ENCODE results near the gene HS3ST1.

The HS3ST1 gene

GRCh38 chr4:11428231-11428898, at the start of gene HS3ST1:
HS3ST1 (minus strand) TSS chr4:11428894; CDS start chr4:11400005, 28,889 bp downstream.
- intact Hi-C loops (cut with DNase I) = loop anchor here (2.0 kb wide), 1 partner anchor 846 kb away; no protein-coding TSS in a partner anchor
- peak in 3 of 10 donors; percentile 12 to 82 (median 69) for DNase-seq

GRCh38 chr4:11475871-11476270, 47.2 kb upstream of the HS3ST1 start:
- intact Hi-C loops (cut with DNase I) = no loop called here
- DNase-seq = no peak

- intact Hi-C loops (cut with DNase I) = no loop called here
- DNase-seq = no peak
Measured at GRCh38 chr4:11474146-11474545, 45.5 kb upstream of the HS3ST1 start.

- DNase-seq = no peak
- intact Hi-C loops (cut with DNase I) = no loop called here
Measured at GRCh38 chr4:11472535-11472934, 43.8 kb upstream of the HS3ST1 start.

- intact Hi-C loops (cut with DNase I) = no loop called here
- DNase-seq = no peak
Measured at GRCh38 chr4:11471618-11472017, 42.9 kb upstream of the HS3ST1 start.

GRCh38 chr4:11471046-11471441, 42.4 kb upstream of the HS3ST1 start:
- no peak for DNase-seq
- intact Hi-C loops (cut with DNase I) = no loop called here

- DNase-seq = peak in 1 of 10 donors; percentile 66
- intact Hi-C loops (cut with DNase I) = no loop called here
Measured at GRCh38 chr4:11470438-11471045, 41.8 kb upstream of the HS3ST1 start.

- intact Hi-C loops (cut with DNase I) = no loop called here
- DNase-seq = peak in 2 of 10 donors; percentile 52 to 73
Measured at GRCh38 chr4:11469650-11470437, 41.1 kb upstream of the HS3ST1 start.

- no peak for DNase-seq
- intact Hi-C loops (cut with DNase I) = no loop called here
Measured at GRCh38 chr4:11468901-11469300, 40.2 kb upstream of the HS3ST1 start.

- intact Hi-C loops (cut with DNase I) = no loop called here
- DNase-seq = peak in 1 of 10 donors; percentile 39
Measured at GRCh38 chr4:11467931-11468330, 39.2 kb upstream of the HS3ST1 start.

- DNase-seq = no peak
- intact Hi-C loops (cut with DNase I) = no loop called here
Measured at GRCh38 chr4:11463707-11464106, 35.0 kb upstream of the HS3ST1 start.

GRCh38 chr4:11456401-11456800, 27.7 kb upstream of the HS3ST1 start:
- intact Hi-C loops (cut with DNase I) = no loop called here
- DNase-seq = no peak

- intact Hi-C loops (cut with DNase I) = no loop called here
- no peak for DNase-seq
Measured at GRCh38 chr4:11455201-11455835, 26.6 kb upstream of the HS3ST1 start.

- no peak for DNase-seq
- intact Hi-C loops (cut with DNase I) = no loop called here
Measured at GRCh38 chr4:11451716-11452115, 23.0 kb upstream of the HS3ST1 start.

- intact Hi-C loops (cut with DNase I) = no loop called here
Measured at GRCh38 chr4:11446155-11446811, 17.6 kb upstream of the HS3ST1 start.

GRCh38 chr4:11441194-11441556, 12.5 kb upstream of the HS3ST1 start:
- DNase-seq = no peak
- intact Hi-C loops (cut with DNase I) = no loop called here

More at GRCh38 chr4:11446155-11446811, 17.6 kb upstream of the HS3ST1 start:
- DNase-seq = no peak

GRCh38 chr4:11440481-11441193, 11.9 kb upstream of the HS3ST1 start:
- no peak for DNase-seq

GRCh38 chr4:11439836-11440235, 11.1 kb upstream of the HS3ST1 start:
- no peak for DNase-seq
- intact Hi-C loops (cut with DNase I) = no loop called here

More at GRCh38 chr4:11440481-11441193, 11.9 kb upstream of the HS3ST1 start:
- intact Hi-C loops (cut with DNase I) = no loop called here

GRCh38 chr4:11438647-11439046, 10.0 kb upstream of the HS3ST1 start:
- intact Hi-C loops (cut with DNase I) = no loop called here
- no peak for DNase-seq

GRCh38 chr4:11436673-11437072, 8.0 kb upstream of the HS3ST1 start:
- no peak for DNase-seq

More at GRCh38 chr4:11436673-11437072, 8.0 kb upstream of the HS3ST1 start:
- intact Hi-C loops (cut with DNase I) = no loop called here
